ENCODE data around the gene LNPK.

DNA sequence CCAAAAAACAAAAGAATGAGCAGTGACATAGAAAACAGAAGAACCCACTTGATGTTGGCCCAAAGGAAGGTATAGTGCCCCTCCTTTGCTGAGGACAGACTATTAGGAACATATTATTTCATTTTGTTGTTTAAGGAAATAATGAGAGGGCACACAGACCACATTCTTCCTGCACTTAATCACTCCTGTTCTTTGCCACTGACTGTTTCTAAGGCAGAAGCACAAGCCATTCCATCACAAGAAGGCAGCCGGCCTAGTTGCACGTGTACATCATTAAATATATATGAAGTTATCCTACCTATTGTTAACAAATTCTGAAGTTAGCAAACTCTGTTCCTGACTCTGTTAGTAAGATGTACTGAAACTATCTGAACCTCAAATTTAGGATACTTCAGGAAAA is 110.0 kb downstream of the LNPK start:
- TF ChIP-seq, protein P1, sequence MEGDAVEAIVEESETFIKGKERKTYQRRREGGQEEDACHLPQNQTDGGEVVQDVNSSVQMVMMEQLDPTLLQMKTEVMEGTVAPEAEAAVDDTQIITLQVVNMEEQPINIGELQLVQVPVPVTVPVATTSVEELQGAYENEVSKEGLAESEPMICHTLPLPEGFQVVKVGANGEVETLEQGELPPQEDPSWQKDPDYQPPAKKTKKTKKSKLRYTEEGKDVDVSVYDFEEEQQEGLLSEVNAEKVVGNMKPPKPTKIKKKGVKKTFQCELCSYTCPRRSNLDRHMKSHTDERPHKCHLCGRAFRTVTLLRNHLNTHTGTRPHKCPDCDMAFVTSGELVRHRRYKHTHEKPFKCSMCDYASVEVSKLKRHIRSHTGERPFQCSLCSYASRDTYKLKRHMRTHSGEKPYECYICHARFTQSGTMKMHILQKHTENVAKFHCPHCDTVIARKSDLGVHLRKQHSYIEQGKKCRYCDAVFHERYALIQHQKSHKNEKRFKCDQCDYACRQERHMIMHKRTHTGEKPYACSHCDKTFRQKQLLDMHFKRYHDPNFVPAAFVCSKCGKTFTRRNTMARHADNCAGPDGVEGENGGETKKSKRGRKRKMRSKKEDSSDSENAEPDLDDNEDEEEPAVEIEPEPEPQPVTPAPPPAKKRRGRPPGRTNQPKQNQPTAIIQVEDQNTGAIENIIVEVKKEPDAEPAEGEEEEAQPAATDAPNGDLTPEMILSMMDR (IDR thresholded peaks at IDR 0.05) = no peak
- TF ChIP-seq EP300 (IDR thresholded peaks at IDR 0.05) (no peak), POLR2A (IDR thresholded peaks at IDR 0.05) (no peak)
